ENCODE data around the gene PDCD7. TPM values are rescaled to one million over a fixed set of nuclear protein-coding genes. Genes with fewer than 3 reads are reported as not detected.
A peak's percentile ranks its signal among the peaks of the same experiment; 100 is the strongest.

The PDCD7 gene
- total RNA-seq, 2 experiments from 2014 or later: 33.8 to 35.1 TPM

DNA sequence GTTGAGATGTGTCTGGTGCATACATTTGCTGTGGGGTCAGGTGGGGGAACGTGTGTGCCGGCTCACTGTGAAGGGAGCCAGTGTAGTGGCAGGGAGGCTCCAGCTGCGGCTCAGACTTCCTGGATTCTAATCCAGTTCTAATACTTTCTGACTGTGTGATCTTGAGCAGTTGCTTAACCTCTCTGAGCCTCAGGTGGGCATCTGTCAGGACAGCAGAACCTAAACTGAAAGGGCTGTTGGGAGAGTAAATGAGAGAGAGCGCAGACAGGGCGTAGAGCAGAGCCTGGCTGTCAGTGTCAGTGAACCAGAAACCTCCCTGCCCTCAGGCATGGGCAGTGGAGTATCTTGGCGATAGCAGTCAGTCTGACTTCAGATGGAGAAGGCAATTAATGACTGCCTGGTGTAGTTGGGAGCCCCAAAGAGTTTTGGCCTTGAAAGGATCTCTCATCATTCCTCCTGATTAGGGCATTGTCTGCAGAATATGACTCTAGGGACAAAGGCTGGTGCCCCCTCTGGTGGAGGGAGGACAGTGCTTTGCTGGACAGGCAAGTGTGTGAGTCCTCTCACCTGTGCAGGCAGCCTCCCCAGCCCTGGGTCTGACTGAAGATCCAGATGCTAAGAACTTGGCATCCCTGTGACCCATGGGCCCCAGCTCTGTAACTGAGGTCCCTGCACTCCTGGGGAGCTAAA, 47.5 kb downstream of the PDCD7 start:
- no peaks in the 10 kb centered on the region for H3K36me3 Mint-ChIP-seq (ENCODE audit: low read depth)
- no peak for ATAC-seq
- ChIA-PET CTCF (interaction anchor here (0.7 to 3.5 kb wide), 10 partner anchors 8 to 284 kb away, joined by 3 to 17 read pairs (median 3); partner anchors contain the start of gene KBTBD13), POLR2A (interaction anchor here (1.1 to 1.3 kb wide), 3 partner anchors 9 to 325 kb away, joined by 3 to 4 read pairs (median 3); no protein-coding TSS in a partner anchor)
- H3K9me3 Mint-ChIP-seq: no peaks in the 10 kb centered on the region
- H3K4me3 Mint-ChIP-seq: no peak overlapping the region
- no peak overlapping the region for H3K27ac Mint-ChIP-seq
- TF ChIP-seq, protein P1, sequence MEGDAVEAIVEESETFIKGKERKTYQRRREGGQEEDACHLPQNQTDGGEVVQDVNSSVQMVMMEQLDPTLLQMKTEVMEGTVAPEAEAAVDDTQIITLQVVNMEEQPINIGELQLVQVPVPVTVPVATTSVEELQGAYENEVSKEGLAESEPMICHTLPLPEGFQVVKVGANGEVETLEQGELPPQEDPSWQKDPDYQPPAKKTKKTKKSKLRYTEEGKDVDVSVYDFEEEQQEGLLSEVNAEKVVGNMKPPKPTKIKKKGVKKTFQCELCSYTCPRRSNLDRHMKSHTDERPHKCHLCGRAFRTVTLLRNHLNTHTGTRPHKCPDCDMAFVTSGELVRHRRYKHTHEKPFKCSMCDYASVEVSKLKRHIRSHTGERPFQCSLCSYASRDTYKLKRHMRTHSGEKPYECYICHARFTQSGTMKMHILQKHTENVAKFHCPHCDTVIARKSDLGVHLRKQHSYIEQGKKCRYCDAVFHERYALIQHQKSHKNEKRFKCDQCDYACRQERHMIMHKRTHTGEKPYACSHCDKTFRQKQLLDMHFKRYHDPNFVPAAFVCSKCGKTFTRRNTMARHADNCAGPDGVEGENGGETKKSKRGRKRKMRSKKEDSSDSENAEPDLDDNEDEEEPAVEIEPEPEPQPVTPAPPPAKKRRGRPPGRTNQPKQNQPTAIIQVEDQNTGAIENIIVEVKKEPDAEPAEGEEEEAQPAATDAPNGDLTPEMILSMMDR (IDR thresholded peaks at IDR 0.05): peak; percentile 13
- peak; percentile 51 for DNase-seq
- intact Hi-C loops (cut with micrococcal nuclease): no loop called here
- H3K4me1 Mint-ChIP-seq (ENCODE audit: low read depth): peaks cover 18% of the 10 kb centered on the region
- H3K27me3 Mint-ChIP-seq: peaks cover 19% of the 10 kb centered on the region

DNA sequence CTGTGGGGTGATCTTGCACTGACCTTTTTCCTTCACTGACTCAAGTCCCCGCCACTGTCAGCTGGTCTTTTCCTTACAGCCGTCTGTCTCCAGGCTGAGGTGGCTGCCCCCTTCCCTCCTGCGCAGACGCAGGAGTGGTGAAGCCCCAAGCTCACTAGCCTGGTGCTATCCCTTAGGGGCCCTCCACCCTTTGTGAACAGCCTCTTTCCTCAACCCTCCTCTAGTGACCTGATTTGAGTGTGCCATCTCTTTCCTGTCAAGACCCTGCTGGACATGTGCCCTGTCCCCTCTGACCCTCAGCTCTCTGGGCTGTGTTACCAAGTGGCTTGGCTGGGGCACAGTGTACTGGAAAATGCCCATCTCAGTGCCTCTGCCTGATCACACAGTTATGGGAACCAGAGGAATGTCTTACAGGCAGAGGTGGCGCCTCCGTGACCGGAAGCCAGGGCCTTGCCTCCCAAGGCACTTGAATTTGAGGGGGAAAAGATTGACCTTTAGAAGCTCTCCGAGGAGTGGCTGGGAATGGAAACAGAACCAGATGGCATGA, 48.3 kb downstream of the PDCD7 start:
- H3K27ac Mint-ChIP-seq: no peak overlapping the region
- TF ChIP-seq, protein P1 (IDR thresholded peaks at IDR 0.05): no peak
- H3K4me3 Mint-ChIP-seq: no peak overlapping the region
- no peaks in the 10 kb centered on the region for H3K9me3 Mint-ChIP-seq
- ChIA-PET CTCF (interaction anchor here (1.4 to 3.5 kb wide), 4 partner anchors 23 to 213 kb away, joined by 3 to 17 read pairs (median 4); no protein-coding TSS in a partner anchor), POLR2A (interaction anchor here (1.3 kb wide), 1 partner anchor 214 kb away, joined by 4 read pairs; no protein-coding TSS in a partner anchor)
- intact Hi-C loops (cut with micrococcal nuclease): no loop called here
- H3K27me3 Mint-ChIP-seq: peaks cover 21% of the 10 kb centered on the region
- no peak for DNase-seq
- no peak for ATAC-seq
- no peaks in the 10 kb centered on the region for H3K36me3 Mint-ChIP-seq (ENCODE audit: low read depth)
- peaks cover 18% of the 10 kb centered on the region for H3K4me1 Mint-ChIP-seq (ENCODE audit: low read depth)

DNA sequence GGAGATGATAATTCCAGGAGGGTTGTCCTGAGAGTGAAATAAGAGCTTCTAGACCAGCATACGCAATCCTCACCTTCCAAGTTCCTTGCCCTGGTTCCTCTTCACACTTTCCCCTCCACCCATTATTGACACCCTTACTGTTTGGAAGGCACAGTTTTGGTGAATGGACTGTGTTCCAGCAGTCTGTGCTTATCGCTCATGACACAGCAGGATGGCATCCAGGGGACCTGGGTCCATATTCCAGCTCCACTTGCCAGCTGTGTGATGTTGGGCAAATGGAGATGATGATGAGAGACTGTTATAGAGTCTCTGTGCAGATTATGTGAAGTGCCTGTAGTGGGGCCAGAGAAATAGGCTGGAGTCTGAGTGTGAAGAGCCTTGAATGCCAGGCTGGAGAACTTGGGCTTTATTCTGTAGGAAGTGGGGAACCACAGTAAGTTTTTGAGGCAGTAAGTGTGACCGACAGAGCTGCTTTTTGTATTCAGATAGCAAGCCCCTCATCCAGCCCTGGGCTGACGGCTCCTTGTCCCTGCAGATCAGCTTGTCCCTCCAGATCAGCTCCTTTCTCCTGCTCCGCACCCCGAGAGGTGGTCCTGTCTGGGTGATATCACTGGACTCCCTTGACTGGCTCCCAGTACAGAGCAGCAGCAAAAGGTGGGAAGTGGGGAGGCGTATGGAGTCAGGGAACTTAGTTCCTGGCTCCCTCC, 49.0 kb downstream of the PDCD7 start:
- DNase-seq (no peak), ATAC-seq (no peak)
- ChIA-PET CTCF (interaction anchor here (0.8 to 3.5 kb wide), 6 partner anchors 10 to 66 kb away, joined by 3 to 17 read pairs (median 3); no protein-coding TSS in a partner anchor), POLR2A (interaction anchor here (1.3 kb wide), 1 partner anchor 215 kb away, joined by 4 read pairs; no protein-coding TSS in a partner anchor)
- Mint-ChIP-seq H3K27ac (no peak overlapping the region), H3K36me3 (ENCODE audit: low read depth) (no peaks in the 10 kb centered on the region), H3K27me3 (peaks cover 21% of the 10 kb centered on the region), H3K4me1 (ENCODE audit: low read depth) (peaks cover 18% of the 10 kb centered on the region), H3K4me3 (no peak overlapping the region), H3K9me3 (no peaks in the 10 kb centered on the region)
- TF ChIP-seq, protein P1 (IDR thresholded peaks at IDR 0.05): no peak
- intact Hi-C loops (cut with micrococcal nuclease): no loop called here

DNA sequence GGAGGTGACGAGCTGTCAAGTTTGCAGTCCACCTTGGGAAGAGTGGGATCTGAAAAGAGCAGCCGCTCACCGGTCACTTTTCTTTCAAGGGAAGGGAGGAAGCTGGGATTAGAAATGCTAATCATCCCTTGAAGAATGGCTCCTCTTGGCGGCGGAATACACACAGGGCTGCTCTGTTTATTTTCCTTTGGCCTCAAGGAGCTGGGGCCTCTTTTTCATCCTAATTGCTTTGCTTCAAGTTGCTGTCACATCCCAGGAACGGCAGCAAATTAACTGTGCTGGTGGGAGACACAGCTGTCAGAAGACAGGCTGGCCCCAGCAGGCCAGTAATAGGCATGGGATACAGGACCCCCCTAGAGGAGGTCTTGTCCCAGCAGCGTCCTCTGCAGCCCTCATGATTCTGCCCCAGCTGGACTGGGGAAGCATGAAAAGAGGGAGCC, 50.3 kb downstream of the PDCD7 start:
- intact Hi-C loops (cut with micrococcal nuclease): no loop called here
- Mint-ChIP-seq H3K27ac (no peak overlapping the region), H3K4me3 (no peak overlapping the region), H3K4me1 (ENCODE audit: low read depth) (peaks cover 18% of the 10 kb centered on the region), H3K9me3 (no peaks in the 10 kb centered on the region), H3K27me3 (peaks cover 29% of the 10 kb centered on the region), H3K36me3 (ENCODE audit: low read depth) (no peaks in the 10 kb centered on the region)
- ChIA-PET CTCF (interaction anchor here (1.2 to 1.3 kb wide), 3 partner anchors 15 to 28 kb away, joined by 3 read pairs; partner anchors contain the start of gene RASL12), POLR2A (no interaction called here)
- TF ChIP-seq, protein P1 (IDR thresholded peaks at IDR 0.05): no peak
- ATAC-seq (no peak), DNase-seq (no peak)

All from activated CD8-positive, alpha-beta T cell treated with anti-CD3 and anti-CD28 coated beads for 36 hours (primary cell).